ENCODE data around the gene TMOD2.
A peak's percentile ranks its signal among the peaks of the same experiment; 100 is the strongest.

The TMOD2 gene

GRCh38 chr15:51829376-51830275, 78.2 kb downstream of the TMOD2 start, which contains the start of gene TMOD3:
TMOD3 (plus strand) TSS chr15:51829653; CDS start chr15:51862885, 33,232 bp downstream.
- no CpG with 5 or more reads among the region's 89 CpGs for WGBS (ENCODE audit: extremely low coverage, insufficient coverage, insufficient read length)

GRCh38 chr15:51830276-51830806, 78.9 kb downstream of the TMOD2 start:
- H2AK5ac ChIP-seq (ENCODE audit: low read length): no peak overlapping the region
- no peaks in the 10 kb centered on the region for H3K36me3 ChIP-seq (ENCODE audit: control insufficient read depth in 1 of 2, insufficient read depth in 2 of 2, low read length in 2 of 2)
- peaks cover 10% of the 10 kb centered on the region for H3K79me2 ChIP-seq (ENCODE audit: control insufficient read depth, insufficient read depth, low read length, poor library complexity)
- no peak overlapping the region for H2BK12ac ChIP-seq (ENCODE audit: low read length)
- peak overlapping the region; percentile 99 for H3K4ac ChIP-seq (ENCODE audit: low read depth, low read length)
- peaks cover 8% of the 10 kb centered on the region for H3K79me1 ChIP-seq (ENCODE audit: low read length)
- peak overlapping the region; percentile 92 for H3K18ac ChIP-seq (ENCODE audit: low read length)
- H4K8ac ChIP-seq (ENCODE audit: low read depth, low read length): peak overlapping the region; percentile 92
- peak overlapping the region; percentile 89 for H2AFZ ChIP-seq (ENCODE audit: insufficient read depth, low read length, poor library complexity)
- H3K4me3 ChIP-seq (ENCODE audit: low read depth, low read length): peak overlapping the region; percentile 97
- peaks cover 0 to 6% of the 10 kb centered on the region in 2 experiments for H3K4me1 ChIP-seq (ENCODE audit: control insufficient read depth in 1 of 2, insufficient read depth in 2 of 2, low read length in 2 of 2)
- no peak for DNase-seq
- WGBS (ENCODE audit: extremely low coverage, insufficient coverage, insufficient read length): no CpG with 5 or more reads among the region's 8 CpGs
- H3K9me3 ChIP-seq (ENCODE audit: insufficient read depth, low read depth, low read length): no peaks in the 10 kb centered on the region
- no peaks in the 10 kb centered on the region for H3K27me3 ChIP-seq (ENCODE audit: insufficient read depth, low read length)
- peak overlapping the region; percentile 92 for H4K12ac ChIP-seq (ENCODE audit: low read depth, low read length)
- peak overlapping the region; percentile 93 for H3K9ac ChIP-seq (ENCODE audit: low read length)
- H3K27ac ChIP-seq (ENCODE audit: low read depth, low read length): peak overlapping the region; percentile 82
- peak overlapping the region; percentile 92 for H2BK5ac ChIP-seq (ENCODE audit: low read depth, low read length, poor library complexity)
- peak overlapping the region; percentile 92 for H2BK120ac ChIP-seq (ENCODE audit: insufficient read depth, low read length, poor library complexity)
- no peak overlapping the region for H3K23ac ChIP-seq (ENCODE audit: low read length)
- peak overlapping the region; percentile 94 for H3K14ac ChIP-seq (ENCODE audit: low read length)
- H3K4me2 ChIP-seq (ENCODE audit: low read length): peak overlapping the region; percentile 82
- peak overlapping the region; percentile 95 for H4K91ac ChIP-seq (ENCODE audit: low read depth, low read length)

More at GRCh38 chr15:51829376-51830275, 78.2 kb downstream of the TMOD2 start, which contains the start of gene TMOD3:
- H2AFZ ChIP-seq (ENCODE audit: insufficient read depth, low read length, poor library complexity): peak within 1 kb of the TSS; percentile 89
- peak within 1 kb of the TSS; percentile 92 for H2BK5ac ChIP-seq (ENCODE audit: low read depth, low read length, poor library complexity)
- no peaks in the 10 kb centered on the region for H3K36me3 ChIP-seq (ENCODE audit: control insufficient read depth in 1 of 2, insufficient read depth in 2 of 2, low read length in 2 of 2)
- peak within 1 kb of the TSS; percentile 92 for H3K18ac ChIP-seq (ENCODE audit: low read length)
- H4K12ac ChIP-seq (ENCODE audit: low read depth, low read length): peak within 1 kb of the TSS; percentile 92
- peak within 1 kb of the TSS; percentile 99 for H3K4ac ChIP-seq (ENCODE audit: low read depth, low read length)
- H2BK12ac ChIP-seq (ENCODE audit: low read length): peak within 1 kb of the TSS; percentile 73
- peak within 1 kb of the TSS; percentile 82 for H3K4me2 ChIP-seq (ENCODE audit: low read length)
- peaks cover 0 to 6% of the 10 kb centered on the region in 2 experiments for H3K4me1 ChIP-seq (ENCODE audit: control insufficient read depth in 1 of 2, insufficient read depth in 2 of 2, low read length in 2 of 2)
- H2AK5ac ChIP-seq (ENCODE audit: low read length): peak within 1 kb of the TSS; percentile 36
- H3K4me3 ChIP-seq (ENCODE audit: low read depth, low read length): peak within 1 kb of the TSS; percentile 97
- H2BK120ac ChIP-seq (ENCODE audit: insufficient read depth, low read length, poor library complexity): peak within 1 kb of the TSS; percentile 92
- peak within 1 kb of the TSS; percentile 82 for H3K27ac ChIP-seq (ENCODE audit: low read depth, low read length)
- peaks cover 10% of the 10 kb centered on the region for H3K79me2 ChIP-seq (ENCODE audit: control insufficient read depth, insufficient read depth, low read length, poor library complexity)
- H3K14ac ChIP-seq (ENCODE audit: low read length): peak within 1 kb of the TSS; percentile 94
- peak within 1 kb of the TSS; percentile 95 for H4K91ac ChIP-seq (ENCODE audit: low read depth, low read length)
- H3K27me3 ChIP-seq (ENCODE audit: insufficient read depth, low read length): no peaks in the 10 kb centered on the region
- H3K9me3 ChIP-seq (ENCODE audit: insufficient read depth, low read depth, low read length): no peaks in the 10 kb centered on the region
- H3K23ac ChIP-seq (ENCODE audit: low read length): no peak within 1 kb of the TSS
- H3K79me1 ChIP-seq (ENCODE audit: low read length): peaks cover 8% of the 10 kb centered on the region
- peak within 1 kb of the TSS; percentile 92 for H4K8ac ChIP-seq (ENCODE audit: low read depth, low read length)
- DNase-seq: peak; percentile 97 to 99
- peak within 1 kb of the TSS; percentile 93 for H3K9ac ChIP-seq (ENCODE audit: low read length)

DNA sequence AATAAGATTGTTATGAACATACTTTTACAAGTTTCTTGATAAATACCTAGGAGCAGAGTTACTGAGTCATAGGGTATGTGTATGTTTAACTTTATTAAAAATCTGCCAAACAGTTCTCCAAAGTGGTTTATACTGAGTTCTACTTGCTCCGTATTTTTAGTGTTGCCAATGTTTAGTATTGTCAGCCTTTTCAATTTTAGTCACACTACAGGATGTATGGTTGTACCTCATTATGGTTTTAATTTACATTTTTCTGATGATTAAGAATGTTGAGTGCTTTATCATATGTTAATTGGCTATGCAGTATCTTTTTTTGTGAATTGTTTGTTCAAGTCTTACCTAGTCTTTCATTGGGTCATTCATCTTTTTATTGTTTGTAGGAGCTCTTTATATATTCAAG, 82.4 kb downstream of the TMOD2 start:
- Histone ChIP-seq H2AFZ (ENCODE audit: insufficient read depth, low read length, poor library complexity) (no peak overlapping the region), H3K23ac (ENCODE audit: low read length) (no peak overlapping the region), H3K27ac (ENCODE audit: low read depth, low read length) (no peak overlapping the region), H3K79me1 (ENCODE audit: low read length) (peaks cover 8% of the 10 kb centered on the region), H2BK120ac (ENCODE audit: insufficient read depth, low read length, poor library complexity) (no peak overlapping the region), H4K8ac (ENCODE audit: low read depth, low read length) (no peak overlapping the region), H2BK12ac (ENCODE audit: low read length) (no peak overlapping the region), H3K9ac (ENCODE audit: low read length) (no peak overlapping the region), H3K27me3 (ENCODE audit: insufficient read depth, low read length) (no peaks in the 10 kb centered on the region), H3K4me3 (ENCODE audit: low read depth, low read length) (no peak overlapping the region), H3K4me2 (ENCODE audit: low read length) (no peak overlapping the region), H2BK5ac (ENCODE audit: low read depth, low read length, poor library complexity) (no peak overlapping the region), H3K18ac (ENCODE audit: low read length) (no peak overlapping the region), H2AK5ac (ENCODE audit: low read length) (no peak overlapping the region), H3K4me1 (ENCODE audit: control insufficient read depth in 1 of 2, insufficient read depth in 2 of 2, low read length in 2 of 2) (peaks cover 0 to 6% of the 10 kb centered on the region in 2 experiments), H3K36me3 (ENCODE audit: control insufficient read depth in 1 of 2, insufficient read depth in 2 of 2, low read length in 2 of 2) (no peaks in the 10 kb centered on the region), H3K79me2 (ENCODE audit: control insufficient read depth, insufficient read depth, low read length, poor library complexity) (peaks cover 10% of the 10 kb centered on the region), H4K12ac (ENCODE audit: low read depth, low read length) (no peak overlapping the region), H3K4ac (ENCODE audit: low read depth, low read length) (no peak overlapping the region), H4K91ac (ENCODE audit: low read depth, low read length) (no peak overlapping the region), H3K14ac (ENCODE audit: low read length) (no peak overlapping the region), H3K9me3 (ENCODE audit: insufficient read depth, low read depth, low read length) (no peaks in the 10 kb centered on the region)
- no CpG with 5 or more reads among the region's 1 CpG for WGBS (ENCODE audit: extremely low coverage, insufficient coverage, insufficient read length)
- DNase-seq: no peak

DNA sequence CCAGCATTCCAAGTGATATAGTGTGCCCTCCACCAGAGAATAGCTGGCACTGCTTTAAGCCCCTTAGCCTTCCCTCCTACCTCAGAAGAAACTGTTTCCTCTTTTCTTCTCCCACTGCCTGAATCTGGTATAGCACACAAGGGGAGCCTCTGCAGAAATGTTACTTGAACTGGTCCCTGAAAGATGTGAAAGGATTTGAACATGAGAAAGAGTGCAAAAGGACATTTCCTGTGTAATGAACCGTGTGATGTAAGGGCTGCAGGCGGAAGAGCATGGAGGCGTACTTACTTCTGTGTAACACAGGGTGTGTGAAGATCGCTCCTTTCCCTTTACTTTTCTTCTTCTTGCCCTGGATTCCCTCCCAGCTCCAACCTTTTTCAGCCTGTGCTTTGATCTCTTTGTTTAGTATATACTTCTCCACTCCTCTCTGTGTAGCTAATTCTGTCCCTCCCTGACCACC, 86.4 kb downstream of the TMOD2 start:
- no CpG with 5 or more reads among the region's 4 CpGs for whole genome bisulfite sequencing (ENCODE audit: extremely low coverage, insufficient coverage, insufficient read length)
- H3K4me2 ChIP-seq (ENCODE audit: low read length): no peak overlapping the region

More for the DNA sequence above, 86.4 kb downstream of the TMOD2 start:
- no peak overlapping the region for H3K27ac ChIP-seq (ENCODE audit: low read depth, low read length)
- H3K9me3 ChIP-seq (ENCODE audit: insufficient read depth, low read depth, low read length): no peaks in the 10 kb centered on the region
- peak overlapping the region; percentile 20 for H3K4ac ChIP-seq (ENCODE audit: low read depth, low read length)
- peaks cover 2% of the 10 kb centered on the region for H3K79me2 ChIP-seq (ENCODE audit: control insufficient read depth, insufficient read depth, low read length, poor library complexity)
- no peak overlapping the region for H4K8ac ChIP-seq (ENCODE audit: low read depth, low read length)
- no peak overlapping the region for H4K12ac ChIP-seq (ENCODE audit: low read depth, low read length)
- no peaks in the 10 kb centered on the region for H3K79me1 ChIP-seq (ENCODE audit: low read length)
- H2BK120ac ChIP-seq (ENCODE audit: insufficient read depth, low read length, poor library complexity): no peak overlapping the region
- no peak for DNase-seq
- H3K4me3 ChIP-seq (ENCODE audit: low read depth, low read length): no peak overlapping the region
- no peak overlapping the region for H3K9ac ChIP-seq (ENCODE audit: low read length)
- no peak overlapping the region for H2AK5ac ChIP-seq (ENCODE audit: low read length)
- H3K4me1 ChIP-seq (ENCODE audit: control insufficient read depth in 1 of 2, insufficient read depth in 2 of 2, low read length in 2 of 2): peaks cover 0 to 1% of the 10 kb centered on the region in 2 experiments
- peak overlapping the region; percentile 31 for H3K23ac ChIP-seq (ENCODE audit: low read length)
- H2BK12ac ChIP-seq (ENCODE audit: low read length): no peak overlapping the region
- no peak overlapping the region for H2BK5ac ChIP-seq (ENCODE audit: low read depth, low read length, poor library complexity)
- H2AFZ ChIP-seq (ENCODE audit: insufficient read depth, low read length, poor library complexity): no peak overlapping the region
- H3K18ac ChIP-seq (ENCODE audit: low read length): no peak overlapping the region
- no peaks in the 10 kb centered on the region for H3K36me3 ChIP-seq (ENCODE audit: control insufficient read depth in 1 of 2, insufficient read depth in 2 of 2, low read length in 2 of 2)
- no peak overlapping the region for H4K91ac ChIP-seq (ENCODE audit: low read depth, low read length)
- H3K14ac ChIP-seq (ENCODE audit: low read length): no peak overlapping the region
- H3K27me3 ChIP-seq (ENCODE audit: insufficient read depth, low read length): no peaks in the 10 kb centered on the region
